Measurements from ENCODE around the gene FGF4. TPM values are rescaled to one million over a fixed set of nuclear protein-coding genes. Genes with fewer than 3 reads are reported as not detected.

FGF4 gene
- total RNA-seq, 4 donors from 2014 or later = not detected

DNA sequence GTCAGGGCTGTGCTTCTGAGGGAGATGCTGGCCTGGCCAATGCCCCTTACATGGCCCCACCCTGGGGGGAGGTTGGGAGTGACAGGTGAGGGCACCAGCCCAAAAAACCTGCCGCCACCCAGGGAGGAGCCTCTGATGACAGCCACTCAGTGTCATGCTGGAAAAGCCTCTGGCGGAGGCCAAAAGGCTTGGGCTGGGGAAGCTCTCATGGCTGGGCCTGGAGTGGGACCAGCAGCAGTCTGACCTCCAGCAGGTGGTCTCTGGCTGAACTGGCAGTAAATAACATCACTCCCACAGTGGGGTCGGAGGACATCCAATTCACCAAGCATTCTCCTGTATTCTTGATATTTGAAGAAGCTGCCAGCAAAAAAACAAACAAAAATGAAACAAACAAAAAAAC lies 24.0 kb upstream of the FGF4 start:
- Histone ChIP-seq H3K4me1 (no peaks in the 10 kb centered on the region), H3K9me3 (no peaks in the 10 kb centered on the region), H3K27me3 (no peaks in the 10 kb centered on the region), H3K27ac (no peak overlapping the region), H3K4me3 (no peak overlapping the region), H3K36me3 (no peaks in the 10 kb centered on the region)
- WGBS, 2 donors (ENCODE audit: low coverage in 1 of 2) = 88 to 89% methylated on average over 2 to 3 of the region's 3 CpGs
- no peak for TF ChIP-seq POLR2AphosphoS5 (IDR thresholded peaks at IDR 0.05)
- no peak for TF ChIP-seq POLR2A (IDR thresholded peaks at IDR 0.05)
- intact Hi-C loops (cut with DNase I; ENCODE audit: low total_unique reads) = no loop called here
- no peak for DNase-seq
- in situ Hi-C loops (cut with MboI; ENCODE audit: low pct_ligation_motif_present in 1 of 4, low pct_unique_long_range_greater_than_20kb in 1 of 4, low sequenced_read_pairs in 3 of 4) = no loop called here

DNA sequence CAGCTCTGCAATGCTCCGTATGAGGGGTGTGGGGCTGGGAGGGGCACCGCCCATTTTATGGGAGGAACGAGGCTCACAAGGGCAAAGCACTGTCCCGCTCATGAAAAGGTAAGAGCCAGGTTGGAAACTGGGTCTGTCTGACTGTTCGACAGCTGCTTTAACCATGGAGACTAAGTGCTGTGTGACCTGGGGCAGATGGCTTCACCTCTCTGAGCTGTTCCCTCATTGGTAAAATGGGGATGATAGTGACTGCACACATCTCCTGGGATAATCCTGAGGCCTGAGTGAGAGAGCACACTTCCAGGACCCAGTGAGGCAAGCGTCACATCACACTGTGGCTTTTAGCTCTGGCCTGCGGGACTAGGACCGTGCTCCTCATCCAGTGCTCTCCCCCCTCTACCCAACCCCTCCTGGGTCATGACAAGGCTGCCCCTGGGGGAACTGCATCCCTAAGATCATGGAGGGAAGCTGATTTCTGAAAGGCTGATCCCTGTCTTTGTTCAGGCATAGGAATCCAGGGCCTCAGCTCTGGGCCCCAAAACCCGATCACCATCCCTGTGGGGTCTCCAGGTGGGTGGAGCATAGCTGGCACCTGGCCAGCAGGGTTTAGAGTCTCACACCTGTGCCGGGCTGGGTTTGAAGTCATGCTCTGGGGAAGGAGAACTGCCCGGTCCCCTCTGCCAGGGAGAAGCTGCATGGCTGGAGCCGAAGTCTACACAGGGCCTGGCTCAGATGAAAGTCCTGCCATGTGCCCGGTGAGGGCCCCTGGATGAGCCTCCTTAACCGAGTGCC lies 22.8 kb upstream of the FGF4 start:
- intact Hi-C loops (cut with DNase I; ENCODE audit: low total_unique reads) (no loop called here), in situ Hi-C loops (cut with MboI; ENCODE audit: low pct_ligation_motif_present in 1 of 4, low pct_unique_long_range_greater_than_20kb in 1 of 4, low sequenced_read_pairs in 3 of 4) (no loop called here)
- Histone ChIP-seq H3K27ac (no peak overlapping the region), H3K4me3 (no peak overlapping the region), H3K4me1 (no peaks in the 10 kb centered on the region), H3K36me3 (no peaks in the 10 kb centered on the region), H3K27me3 (no peaks in the 10 kb centered on the region), H3K9me3 (no peaks in the 10 kb centered on the region)
- WGBS, 2 donors (ENCODE audit: low coverage in 1 of 2) = 76% methylated on average over 13 of the region's 14 CpGs; no CpG with 5 or more reads in 1 of the 2 donors
- no peak for DNase-seq
- no peak for TF ChIP-seq EP300 (IDR thresholded peaks at IDR 0.05; ENCODE audit: low read depth)

DNA sequence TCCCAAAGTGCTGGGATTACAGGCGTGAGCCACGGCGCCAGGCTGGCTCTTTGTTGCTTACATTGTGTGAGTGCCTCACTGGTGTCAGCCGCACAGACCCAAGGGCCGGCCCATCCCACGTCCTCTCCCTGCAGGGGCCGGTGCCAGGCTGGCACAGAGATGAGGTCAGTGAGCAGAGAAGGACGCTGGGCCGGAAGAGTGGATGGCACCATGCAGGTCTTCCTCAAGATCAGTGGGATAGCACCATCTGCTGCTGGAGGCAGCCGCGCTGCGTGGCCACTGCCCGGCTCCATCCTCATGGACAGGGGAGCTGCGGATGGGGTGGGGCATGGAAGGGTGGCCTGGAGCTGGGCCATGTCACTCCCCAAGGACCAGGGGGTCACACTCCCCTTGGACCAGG lies 22.0 kb upstream of the FGF4 start:
- 84% methylated on average over 8 of the region's 14 CpGs; no CpG with 5 or more reads in 1 of the 2 donors for WGBS, 2 donors (ENCODE audit: low coverage in 1 of 2)
- Histone ChIP-seq H3K27ac (no peak overlapping the region), H3K4me3 (no peak overlapping the region), H3K9me3 (no peaks in the 10 kb centered on the region), H3K36me3 (no peaks in the 10 kb centered on the region), H3K4me1 (no peaks in the 10 kb centered on the region), H3K27me3 (no peaks in the 10 kb centered on the region)
- in situ Hi-C loops (cut with MboI; ENCODE audit: low pct_ligation_motif_present in 1 of 4, low pct_unique_long_range_greater_than_20kb in 1 of 4, low sequenced_read_pairs in 3 of 4) (no loop called here), intact Hi-C loops (cut with DNase I; ENCODE audit: low total_unique reads) (no loop called here)
- no peak for TF ChIP-seq EP300 (IDR thresholded peaks at IDR 0.05; ENCODE audit: low read depth)
- no peak for TF ChIP-seq POLR2A (IDR thresholded peaks at IDR 0.05)
- TF ChIP-seq, protein P1, sequence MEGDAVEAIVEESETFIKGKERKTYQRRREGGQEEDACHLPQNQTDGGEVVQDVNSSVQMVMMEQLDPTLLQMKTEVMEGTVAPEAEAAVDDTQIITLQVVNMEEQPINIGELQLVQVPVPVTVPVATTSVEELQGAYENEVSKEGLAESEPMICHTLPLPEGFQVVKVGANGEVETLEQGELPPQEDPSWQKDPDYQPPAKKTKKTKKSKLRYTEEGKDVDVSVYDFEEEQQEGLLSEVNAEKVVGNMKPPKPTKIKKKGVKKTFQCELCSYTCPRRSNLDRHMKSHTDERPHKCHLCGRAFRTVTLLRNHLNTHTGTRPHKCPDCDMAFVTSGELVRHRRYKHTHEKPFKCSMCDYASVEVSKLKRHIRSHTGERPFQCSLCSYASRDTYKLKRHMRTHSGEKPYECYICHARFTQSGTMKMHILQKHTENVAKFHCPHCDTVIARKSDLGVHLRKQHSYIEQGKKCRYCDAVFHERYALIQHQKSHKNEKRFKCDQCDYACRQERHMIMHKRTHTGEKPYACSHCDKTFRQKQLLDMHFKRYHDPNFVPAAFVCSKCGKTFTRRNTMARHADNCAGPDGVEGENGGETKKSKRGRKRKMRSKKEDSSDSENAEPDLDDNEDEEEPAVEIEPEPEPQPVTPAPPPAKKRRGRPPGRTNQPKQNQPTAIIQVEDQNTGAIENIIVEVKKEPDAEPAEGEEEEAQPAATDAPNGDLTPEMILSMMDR (IDR thresholded peaks at IDR 0.05) = no peak
- TF ChIP-seq POLR2AphosphoS5 (IDR thresholded peaks at IDR 0.05) = no peak
- DNase-seq = no peak

DNA sequence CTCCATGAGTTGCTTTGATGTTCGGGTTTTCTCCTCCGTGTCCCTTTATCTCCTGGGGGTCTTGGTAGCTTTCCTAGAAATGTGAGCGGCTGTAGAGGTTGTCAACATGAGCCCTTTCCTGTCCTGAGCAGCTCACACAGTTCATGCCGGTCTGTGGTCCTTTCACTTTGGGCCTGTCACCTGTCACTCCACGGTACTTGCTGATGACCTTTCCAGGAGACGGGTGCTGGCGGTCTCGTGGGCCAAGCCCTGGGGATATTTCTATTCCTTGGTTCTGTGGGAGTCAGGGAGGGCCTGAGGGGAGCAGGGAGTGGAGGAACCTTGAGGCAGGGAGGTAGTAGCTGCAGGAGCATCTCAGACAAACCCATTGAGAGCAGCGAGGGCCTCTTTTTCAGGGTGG lies 20.9 kb upstream of the FGF4 start:
- TF ChIP-seq POLR2A (IDR thresholded peaks at IDR 0.05) (no peak), EP300 (IDR thresholded peaks at IDR 0.05; ENCODE audit: low read depth) (no peak), POLR2AphosphoS5 (IDR thresholded peaks at IDR 0.05) (no peak)
- TF ChIP-seq, protein P1 (IDR thresholded peaks at IDR 0.05) = no peak
- Histone ChIP-seq H3K36me3 (no peaks in the 10 kb centered on the region), H3K27ac (no peak overlapping the region), H3K4me3 (no peak overlapping the region), H3K4me1 (peaks cover 0 to 3% (median 0%) of the 10 kb centered on the region in 4 donors), H3K9me3 (no peaks in the 10 kb centered on the region), H3K27me3 (no peaks in the 10 kb centered on the region)
- no peak for DNase-seq
- in situ Hi-C loops (cut with MboI; ENCODE audit: low pct_ligation_motif_present in 1 of 4, low pct_unique_long_range_greater_than_20kb in 1 of 4, low sequenced_read_pairs in 3 of 4) (no loop called here), intact Hi-C loops (cut with DNase I; ENCODE audit: low total_unique reads) (no loop called here)
- WGBS, 2 donors (ENCODE audit: low coverage in 1 of 2) = 58 to 85% methylated on average over 4 to 9 of the region's 9 CpGs

DNA sequence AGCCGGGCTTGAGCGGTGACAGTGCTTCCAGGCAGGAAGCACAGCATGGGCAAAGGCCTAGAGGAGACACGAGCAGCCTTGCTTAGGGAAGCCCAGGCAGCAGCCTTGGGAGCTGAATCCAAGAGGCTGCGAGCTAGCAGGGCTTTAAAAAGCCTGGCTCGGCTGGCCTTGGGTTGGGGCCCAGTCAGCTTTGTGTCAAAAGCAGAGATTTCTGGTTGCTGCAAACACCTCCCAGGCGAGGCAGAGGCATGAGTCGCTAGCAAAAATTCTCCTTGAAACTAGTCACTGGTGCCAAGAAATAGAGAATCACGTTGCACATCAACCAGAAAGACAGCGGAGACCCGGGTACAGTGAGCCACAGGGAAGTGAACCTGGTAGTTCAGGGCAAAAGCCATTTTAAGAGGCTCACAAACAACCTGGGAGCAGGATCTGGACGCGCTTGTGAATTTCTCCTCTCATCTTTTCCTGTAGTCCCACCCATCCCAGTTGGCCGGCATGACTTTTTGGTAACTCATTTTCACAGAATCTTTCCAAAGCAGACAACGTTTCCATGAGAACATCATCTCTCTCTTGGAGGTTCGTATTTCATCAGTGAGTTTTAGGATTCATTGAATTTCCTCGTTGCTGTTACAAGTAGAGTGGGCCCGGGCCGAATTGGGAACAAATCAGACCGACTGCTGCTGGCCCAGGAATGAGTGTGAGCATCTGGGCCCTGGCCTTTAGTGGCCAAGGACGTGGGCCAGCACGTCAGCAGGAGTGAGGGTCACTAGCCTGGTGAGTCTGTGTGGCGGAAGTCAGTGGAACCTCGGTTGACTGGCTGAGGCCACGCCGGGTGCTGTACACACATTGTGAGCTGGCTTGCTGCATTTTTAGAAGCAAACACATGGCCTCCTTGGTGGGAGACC lies 16.4 kb upstream of the FGF4 start:
- H3K27me3 ChIP-seq = no peaks in the 10 kb centered on the region
- 54 to 66% methylated on average over 3 to 25 of the region's 25 CpGs for WGBS, 2 donors (ENCODE audit: low coverage in 1 of 2)
- peak overlapping the region in 2 of 4 donors; percentile 9 to 18 for H3K27ac ChIP-seq
- H3K36me3 ChIP-seq = no peaks in the 10 kb centered on the region
- no peak overlapping the region for H3K4me3 ChIP-seq
- TF ChIP-seq, protein P1 (IDR thresholded peaks at IDR 0.05) = no peak
- TF ChIP-seq POLR2A (IDR thresholded peaks at IDR 0.05) (no peak), EP300 (IDR thresholded peaks at IDR 0.05; ENCODE audit: low read depth) (no peak), POLR2AphosphoS5 (IDR thresholded peaks at IDR 0.05) (no peak)
- H3K4me1 ChIP-seq = peaks cover 0 to 6% (median 0%) of the 10 kb centered on the region in 4 donors
- no peaks in the 10 kb centered on the region for H3K9me3 ChIP-seq
- intact Hi-C loops (cut with DNase I; ENCODE audit: low total_unique reads) = no loop called here
- in situ Hi-C loops (cut with MboI; ENCODE audit: low pct_ligation_motif_present in 1 of 4, low pct_unique_long_range_greater_than_20kb in 1 of 4, low sequenced_read_pairs in 3 of 4) = no loop called here
- no peak for DNase-seq

All from transverse colon (tissue), 4 donors.